Measurements from ENCODE around the gene BABAM2.
A peak's percentile ranks its signal among the peaks of the same experiment; 100 is the strongest.
"Not testable (repeated sequence)": the region's sequence is repeated elsewhere in the genome, so short reads cannot be mapped to it uniquely, and the experiment has no call there.

Gene BABAM2

DNA sequence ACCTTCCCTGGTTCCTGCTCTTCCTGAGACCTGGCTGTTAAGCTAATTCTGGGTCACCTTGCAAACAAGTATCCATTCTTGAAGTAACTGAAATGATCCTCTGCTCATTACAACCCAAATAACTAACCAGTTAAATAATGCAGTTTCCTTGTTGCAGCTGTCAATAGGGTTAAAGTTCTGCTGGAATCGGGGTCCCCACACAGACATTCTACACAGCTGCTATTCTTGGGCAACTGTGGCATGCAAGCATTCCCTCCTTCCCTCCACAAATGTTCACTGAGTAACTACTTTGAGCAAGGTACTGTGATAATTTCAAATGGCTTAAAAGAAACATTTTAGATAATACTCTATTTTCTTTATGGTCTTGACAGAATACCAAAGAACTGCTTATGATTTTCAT, 17.4 kb upstream of the BABAM2 start:
- DNase-seq (ENCODE audit: low read depth, low spot score): no peak
- H3K4me3 ChIP-seq (ENCODE audit: low read length): no peak overlapping the region

DNA sequence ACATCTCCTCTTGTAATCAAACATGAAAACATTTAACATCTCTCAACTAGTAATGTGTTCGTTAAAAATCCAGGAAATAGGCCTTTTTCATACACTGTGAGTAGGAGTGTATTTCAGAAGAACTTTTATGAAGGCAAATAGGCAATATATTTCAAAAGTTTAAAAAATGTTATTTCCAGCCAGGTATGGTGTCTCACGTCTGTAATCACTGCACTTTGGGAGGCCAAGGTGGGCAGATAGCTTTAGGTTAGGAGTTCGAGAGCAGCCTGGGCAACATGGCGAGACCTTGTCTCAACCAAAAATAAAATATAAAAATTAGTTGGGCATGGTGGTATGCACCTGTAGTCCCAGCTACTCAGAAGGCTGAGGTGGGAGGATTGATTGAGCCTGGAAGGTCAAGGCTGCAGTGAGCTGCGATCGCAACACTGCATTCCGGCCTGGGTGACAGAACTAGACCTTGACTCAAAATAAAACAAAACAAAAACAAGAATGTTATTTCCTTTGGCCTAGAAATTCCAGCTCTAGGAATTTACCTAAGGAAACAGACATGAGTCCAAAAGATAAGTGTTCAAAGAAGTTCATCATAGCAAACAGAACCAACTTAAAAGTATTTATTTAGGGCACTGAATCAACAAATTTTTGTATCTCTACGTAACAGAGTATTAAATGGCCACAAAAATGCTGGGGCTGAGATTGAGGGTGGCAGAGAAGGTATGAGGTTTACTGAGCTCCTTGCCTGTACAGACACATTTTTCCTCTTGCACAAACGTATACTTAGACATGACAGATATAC, 15.2 kb upstream of the BABAM2 start:
- H3K4me3 ChIP-seq (ENCODE audit: low read length): no peak overlapping the region
- no peak for DNase-seq (ENCODE audit: low read depth, low spot score)

DNA sequence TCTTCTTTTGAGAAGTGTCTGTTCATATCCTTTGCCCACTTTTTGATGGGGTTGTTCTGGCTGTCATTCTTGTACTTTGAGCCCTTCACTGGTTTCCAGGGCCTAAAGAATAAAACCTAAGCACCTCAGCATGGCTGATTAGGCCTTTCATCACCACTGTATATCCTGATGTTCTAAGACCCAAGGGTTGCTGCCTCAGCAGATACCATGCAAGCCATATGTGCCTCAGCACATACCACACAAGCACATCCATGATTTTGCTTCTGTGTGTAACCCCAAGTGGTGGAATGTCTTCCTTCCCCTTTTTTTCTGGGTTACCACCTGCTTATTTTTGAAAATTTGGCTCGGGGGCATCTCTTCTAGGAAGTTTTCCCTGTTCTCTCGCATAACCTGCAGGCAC, 11.7 kb upstream of the BABAM2 start:
- H3K4me3 ChIP-seq (ENCODE audit: low read length): no peak overlapping the region
- no peak for DNase-seq (ENCODE audit: low read depth, low spot score)

DNA sequence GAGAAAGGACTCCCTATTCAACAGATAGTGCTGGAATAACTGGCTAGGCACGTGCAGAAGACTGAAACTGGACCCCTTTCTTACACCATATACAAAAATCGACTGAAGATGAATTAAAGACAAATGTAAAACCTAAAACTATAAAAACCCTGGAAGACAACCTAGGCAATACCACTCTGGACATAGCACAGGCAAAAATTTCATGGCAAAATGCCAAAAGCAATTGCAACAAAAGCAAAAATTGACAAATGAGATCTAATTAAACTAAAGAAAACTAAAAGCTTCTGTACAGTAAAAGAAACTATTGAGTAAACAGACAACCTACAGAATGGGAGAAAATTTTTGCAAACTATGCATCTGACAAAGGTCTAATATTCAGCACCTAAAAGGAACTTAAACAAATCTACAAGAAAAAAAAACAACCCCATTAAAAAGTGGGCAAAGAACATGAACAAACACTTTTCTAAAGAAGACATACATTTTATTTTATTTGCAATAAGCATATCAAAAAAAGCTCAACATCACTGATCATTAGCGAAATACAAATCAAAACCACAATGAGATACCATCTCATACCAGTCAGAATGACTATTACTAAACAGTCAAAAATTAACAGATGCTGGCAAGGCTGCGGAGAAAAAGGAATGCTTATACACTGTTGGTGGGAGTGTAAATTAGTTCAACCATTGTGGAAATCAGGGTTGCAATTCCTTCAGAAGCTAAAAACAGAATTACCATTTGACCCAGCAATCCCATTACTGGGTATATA, 8.5 kb upstream of the BABAM2 start:
- not testable (repeated sequence) for DNase-seq (ENCODE audit: low read depth, low spot score); H3K4me3 ChIP-seq (ENCODE audit: low read length)

DNA sequence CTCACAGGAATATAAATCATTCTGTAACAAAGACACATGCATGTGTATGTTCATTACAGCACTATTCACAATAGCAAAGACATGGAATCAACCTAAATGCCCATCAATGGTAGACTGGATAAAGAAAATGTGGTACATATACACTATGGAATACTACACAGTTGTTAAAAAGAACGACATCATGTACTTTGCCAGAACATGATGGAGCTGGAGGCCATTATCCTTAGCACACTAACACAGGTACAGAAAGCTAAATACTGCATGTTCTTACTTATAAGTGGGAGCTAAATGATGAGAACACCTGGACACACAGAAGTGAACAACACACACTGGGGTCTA, 8.0 kb upstream of the BABAM2 start:
- H3K4me3 ChIP-seq (ENCODE audit: low read length); DNase-seq (ENCODE audit: low read depth, low spot score): not testable (repeated sequence)

DNA sequence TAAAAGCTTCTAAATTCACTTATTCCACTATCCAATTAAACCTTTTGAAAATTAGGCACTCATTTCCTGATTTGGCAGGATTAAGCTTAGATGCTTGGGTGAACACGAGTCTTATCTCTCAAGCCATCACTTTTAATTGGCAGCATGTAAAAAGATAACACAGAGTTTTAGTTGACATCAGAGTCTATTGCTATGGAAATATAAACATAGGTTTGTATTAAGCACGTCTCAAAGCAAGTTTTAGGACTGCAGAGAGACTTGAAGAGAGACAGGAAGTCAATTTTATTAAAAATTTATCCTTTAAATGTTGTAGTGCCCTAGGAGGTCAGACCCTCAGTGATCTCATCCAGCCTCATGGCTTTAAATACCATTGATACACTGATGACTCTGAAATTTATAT, 5.9 kb upstream of the BABAM2 start:
- no peak for DNase-seq (ENCODE audit: low read depth, low spot score)
- H3K4me3 ChIP-seq (ENCODE audit: low read length): no peak overlapping the region

DNA sequence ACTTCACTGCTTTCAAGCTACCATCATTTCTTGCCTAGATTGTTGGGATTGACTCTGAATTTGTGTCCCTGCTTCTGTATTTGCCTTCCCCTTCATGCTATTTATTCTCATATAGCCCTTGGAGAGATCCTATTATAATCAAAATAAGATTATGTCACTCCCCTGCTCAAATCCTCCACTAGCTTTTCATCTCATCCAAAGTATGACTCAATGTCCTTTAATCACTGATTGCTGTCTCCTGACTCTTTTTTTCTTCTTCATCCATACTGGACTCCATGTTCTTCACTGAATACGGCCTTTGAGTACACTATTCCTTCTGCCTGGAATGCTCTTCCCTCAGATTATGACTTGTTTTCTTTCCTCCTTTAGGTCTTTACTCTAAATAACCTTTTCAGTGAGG, 5.3 kb upstream of the BABAM2 start:
- no peak overlapping the region for H3K4me3 ChIP-seq (ENCODE audit: low read length)
- DNase-seq (ENCODE audit: low read depth, low spot score): no peak

DNA sequence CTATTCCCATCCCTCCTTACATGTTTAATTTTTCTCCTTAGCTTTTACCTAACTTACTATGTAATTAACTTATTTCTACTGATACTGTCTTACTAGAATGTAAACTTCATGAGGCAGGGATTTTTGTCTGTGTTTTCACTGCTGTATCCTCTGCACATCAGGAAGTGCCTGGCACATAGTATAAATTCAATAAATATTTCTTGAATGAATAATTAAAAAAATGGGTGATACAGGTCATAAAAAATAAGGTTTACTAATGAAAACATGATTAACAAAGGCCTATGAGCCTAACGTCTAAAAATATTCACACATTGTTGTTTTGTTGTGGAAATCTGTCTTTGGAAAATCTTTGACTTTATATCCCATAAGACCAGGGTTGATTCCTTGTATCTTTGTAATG, 4.9 kb upstream of the BABAM2 start:
- no peak overlapping the region for H3K4me3 ChIP-seq (ENCODE audit: low read length)
- no peak for DNase-seq (ENCODE audit: low read depth, low spot score)

DNA sequence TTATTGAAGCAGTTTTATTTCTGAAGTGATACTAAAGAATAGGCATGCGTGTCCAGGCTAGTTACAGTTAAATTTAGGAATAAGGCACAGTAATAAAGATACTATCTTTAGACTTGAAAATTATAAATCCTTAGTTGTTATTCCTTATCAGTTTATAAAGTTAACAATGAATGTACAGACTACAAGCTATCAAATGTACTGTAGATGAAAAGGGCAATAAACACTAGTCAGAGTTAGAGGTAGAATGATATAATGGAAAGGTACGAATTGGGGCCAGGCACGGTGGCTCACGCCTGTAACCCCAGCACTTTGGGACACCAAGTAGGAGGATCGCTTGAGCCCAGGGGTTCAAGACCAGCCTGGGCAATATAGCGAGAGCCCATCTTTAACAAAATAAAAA, 4.2 kb upstream of the BABAM2 start:
- no peak overlapping the region for H3K4me3 ChIP-seq (ENCODE audit: low read length)
- no peak for DNase-seq (ENCODE audit: low read depth, low spot score)

DNA sequence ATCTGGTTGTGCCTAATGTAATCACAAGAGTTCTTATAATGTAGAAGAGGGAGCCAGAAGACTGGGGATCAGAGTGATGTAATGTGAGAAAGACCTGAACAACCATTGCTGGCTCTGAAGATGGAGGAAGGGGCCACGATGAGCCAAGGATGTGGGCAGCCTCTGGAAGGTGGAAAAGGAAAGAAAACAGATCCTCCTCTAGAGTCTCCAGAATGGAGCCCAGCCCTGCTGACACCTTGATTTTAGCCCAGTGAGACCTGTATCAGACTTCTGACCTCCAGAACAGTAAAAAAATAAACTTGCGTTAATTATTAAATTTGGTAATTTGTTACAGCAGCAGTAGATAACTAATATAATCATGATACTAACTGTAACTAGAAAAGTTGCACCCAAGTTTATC, 3.4 kb upstream of the BABAM2 start:
- no peak overlapping the region for H3K4me3 ChIP-seq (ENCODE audit: low read length)
- no peak for DNase-seq (ENCODE audit: low read depth, low spot score)

DNA sequence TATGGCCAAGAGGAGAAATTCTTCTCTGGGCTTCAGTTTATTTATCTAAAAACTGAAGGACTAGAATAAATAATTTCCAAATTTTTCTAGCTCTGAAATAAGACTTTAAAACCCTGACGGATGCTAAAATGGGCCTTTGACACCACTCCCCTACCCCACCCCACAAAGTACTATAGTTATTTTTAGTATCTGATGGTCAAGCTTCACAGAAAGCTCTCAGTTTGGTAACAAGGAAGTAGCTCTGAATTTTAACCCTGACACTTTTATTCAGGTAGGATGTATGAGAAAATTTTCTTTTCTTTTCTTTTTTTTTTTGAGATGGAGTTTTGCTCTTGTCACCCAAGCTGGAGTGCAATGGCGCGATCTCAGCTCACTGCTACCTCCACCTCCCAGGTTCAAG, 2.7 kb upstream of the BABAM2 start:
- no peak overlapping the region for H3K4me3 ChIP-seq (ENCODE audit: low read length)
- no peak for DNase-seq (ENCODE audit: low read depth, low spot score)

DNA sequence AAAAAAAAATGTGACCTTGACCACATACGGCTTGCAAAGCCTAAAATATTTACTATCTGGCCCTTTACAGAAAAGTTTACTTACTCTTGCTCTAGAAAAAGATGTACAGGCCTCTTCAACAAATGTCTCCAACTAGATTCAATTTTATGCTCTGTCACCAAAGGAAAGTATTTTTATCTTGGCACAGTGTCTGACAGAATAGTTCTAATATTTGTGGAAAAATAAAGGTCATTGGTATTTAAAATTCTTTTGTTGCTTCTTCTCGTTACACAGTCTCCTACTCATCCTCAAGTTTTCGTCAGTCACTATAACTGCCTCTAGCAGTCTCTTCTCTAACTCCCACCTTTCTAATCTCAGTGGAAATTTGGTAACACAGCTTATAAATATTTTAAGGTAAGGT, 1.7 kb upstream of the BABAM2 start:
- DNase-seq (ENCODE audit: low read depth, low spot score): no peak
- no peak overlapping the region for H3K4me3 ChIP-seq (ENCODE audit: low read length)

DNA sequence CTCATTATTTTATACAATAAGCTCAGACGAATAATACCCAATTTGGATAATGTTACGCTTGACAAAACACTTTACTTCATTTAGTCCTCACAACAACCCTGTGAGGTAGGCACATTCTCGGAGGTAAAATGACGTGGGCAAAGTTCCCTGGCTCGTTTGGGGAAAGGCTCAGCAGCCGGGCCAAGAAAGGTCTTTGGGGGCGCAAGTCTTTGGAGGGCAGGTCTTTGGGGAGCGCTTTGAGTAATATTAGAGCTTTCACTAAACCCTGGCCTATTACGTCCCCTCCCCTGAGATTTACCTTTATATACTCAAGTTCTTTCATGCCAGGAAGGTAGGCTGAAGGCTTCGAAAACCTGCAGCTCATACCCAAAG, 769 bp upstream of the BABAM2 start:
- H3K4me3 ChIP-seq (ENCODE audit: low read length): peak overlapping the region; percentile 91
- no peak for DNase-seq (ENCODE audit: low read depth, low spot score)

DNA sequence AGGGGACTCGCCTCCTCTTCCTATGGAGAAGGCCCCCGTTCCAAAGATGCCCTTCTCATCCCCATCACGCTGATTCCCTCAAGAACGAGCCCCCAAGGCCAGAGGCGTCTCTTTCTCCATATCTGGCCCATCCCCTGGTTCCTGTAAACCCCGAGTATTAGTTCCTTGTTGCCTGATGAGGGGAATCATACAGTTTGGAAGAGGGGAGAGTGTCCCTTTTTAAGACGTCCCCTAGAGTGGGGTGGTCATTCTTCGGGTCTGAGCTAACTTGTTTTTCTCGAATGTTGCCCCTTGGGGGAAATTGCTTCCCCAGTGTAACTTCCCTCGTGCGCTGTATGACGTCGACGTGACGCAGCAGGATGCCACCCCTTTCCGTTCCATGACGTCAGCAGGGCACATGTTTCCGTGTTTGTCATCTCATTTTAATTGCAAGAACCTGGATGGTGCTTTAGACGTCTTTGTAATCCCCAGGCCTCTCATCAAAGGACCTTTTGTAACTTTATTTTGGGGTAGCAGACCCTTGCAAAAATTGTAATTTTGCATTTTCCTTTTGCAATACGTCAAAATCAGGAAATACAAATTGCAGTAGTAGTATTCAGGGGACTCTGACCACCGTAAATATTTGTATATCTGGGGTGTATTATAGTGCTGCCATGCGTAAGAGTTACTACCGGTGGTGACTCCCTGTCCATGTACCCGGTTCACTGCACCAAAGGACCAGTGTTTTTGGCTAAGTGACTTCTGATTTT, 569 bp downstream of the BABAM2 start:
- peak; percentile 71 for DNase-seq (ENCODE audit: low read depth, low spot score)

DNA sequence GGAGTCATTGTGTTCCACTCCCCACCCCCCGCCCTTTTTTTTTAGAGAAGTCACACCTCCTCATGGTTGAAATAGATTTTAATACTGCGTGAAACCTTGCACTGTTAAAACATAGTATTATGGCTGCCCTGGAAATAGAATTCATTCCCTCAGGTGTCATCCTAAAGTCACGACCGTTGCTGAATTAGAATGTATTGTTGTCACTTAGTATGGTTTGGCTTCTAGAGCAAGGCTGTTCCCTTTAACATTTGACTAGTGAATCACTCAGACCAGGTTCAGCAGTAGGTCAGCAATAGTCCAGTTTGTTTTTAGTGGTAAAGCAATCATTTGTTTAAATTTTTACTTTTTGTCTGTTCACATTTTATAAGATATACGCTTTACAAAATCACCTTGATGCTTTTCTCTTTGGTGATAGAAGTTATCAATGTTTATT, 1.2 kb downstream of the BABAM2 start:
- DNase-seq (ENCODE audit: low read depth, low spot score): no peak
- H3K4me3 ChIP-seq (ENCODE audit: low read length): no peak overlapping the region

More for the DNA sequence above, 569 bp downstream of the BABAM2 start:
- peak overlapping the region; percentile 91 for H3K4me3 ChIP-seq (ENCODE audit: low read length)

DNA sequence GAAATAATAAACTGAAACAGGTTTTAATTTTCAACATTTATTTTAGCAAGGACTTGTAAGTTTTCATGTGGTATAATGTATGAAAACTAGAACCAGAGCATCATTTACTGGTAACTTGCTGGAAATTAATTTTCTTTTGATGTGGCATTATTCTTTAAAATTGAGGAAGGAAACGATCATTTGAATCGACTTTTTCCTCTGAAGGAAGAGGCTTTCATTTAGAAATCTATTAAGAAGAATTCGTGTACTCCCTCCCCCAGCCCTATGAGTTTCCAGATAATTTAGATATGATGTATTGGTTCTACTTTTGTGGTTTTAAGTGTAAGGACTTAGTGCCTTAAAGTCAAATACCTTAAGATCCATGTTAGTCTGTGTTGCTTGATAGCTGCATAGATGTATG, 2.5 kb downstream of the BABAM2 start:
- DNase-seq (ENCODE audit: low read depth, low spot score): no peak
- H3K4me3 ChIP-seq (ENCODE audit: low read length): no peak overlapping the region

DNA sequence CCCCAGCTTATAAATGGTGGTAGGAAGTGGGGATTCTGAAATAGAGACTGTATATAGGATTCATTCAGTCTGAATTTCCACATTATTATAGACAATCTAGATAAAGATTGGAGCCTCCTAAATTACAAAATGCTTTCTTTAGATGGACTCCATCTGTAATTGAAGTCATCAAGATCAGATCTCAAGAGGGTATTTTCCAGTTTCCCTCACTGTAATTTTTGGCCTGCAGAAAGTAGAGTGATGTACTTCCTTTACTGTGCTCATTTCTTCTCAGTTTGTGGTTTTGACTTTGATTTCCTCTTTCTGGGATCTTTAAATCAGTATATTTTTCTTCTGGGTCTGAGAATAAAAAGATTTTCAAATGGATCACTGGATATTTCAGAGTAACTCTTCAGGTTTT, 7.2 kb downstream of the BABAM2 start:
- no peak for DNase-seq (ENCODE audit: low read depth, low spot score)
- no peak overlapping the region for H3K4me3 ChIP-seq (ENCODE audit: low read length)

DNA sequence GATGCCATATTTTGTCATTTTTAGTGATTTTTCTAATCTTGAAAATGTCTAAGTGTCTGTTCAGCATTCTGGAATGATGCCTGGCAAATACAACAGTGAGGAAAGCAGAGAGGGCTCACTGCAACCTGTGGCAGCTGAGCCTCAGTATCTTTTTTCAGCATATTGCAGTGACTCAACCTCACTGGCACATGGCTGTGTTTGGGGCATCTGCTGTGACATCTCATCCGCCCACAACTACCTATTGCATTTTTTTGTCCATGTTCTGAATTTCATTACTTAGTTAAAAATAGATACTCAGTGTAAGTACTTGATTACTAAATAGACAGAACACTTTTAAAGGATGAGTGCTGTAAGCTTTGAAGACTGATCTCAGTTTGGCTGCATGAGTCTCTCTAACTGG, 10.7 kb downstream of the BABAM2 start:
- no peak overlapping the region for H3K4me3 ChIP-seq (ENCODE audit: low read length)
- DNase-seq (ENCODE audit: low read depth, low spot score): no peak

DNA sequence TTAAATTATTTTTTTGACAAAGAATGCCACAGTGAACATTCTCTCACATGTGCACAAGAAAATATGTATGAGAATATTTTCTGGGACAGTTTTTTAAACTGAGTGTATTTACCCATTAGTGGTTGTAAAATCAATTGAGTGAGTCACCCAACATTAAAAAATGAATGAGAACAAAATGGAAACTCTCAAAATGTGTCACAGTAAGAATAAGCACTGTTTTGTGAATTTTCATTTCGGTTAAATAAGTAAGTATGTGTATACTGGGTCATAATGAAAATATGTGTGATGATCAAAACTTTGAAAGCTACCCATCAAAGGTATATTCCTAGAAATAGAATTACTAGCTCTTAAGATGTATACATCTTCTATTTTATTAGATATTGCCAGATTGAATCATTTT, 11.6 kb downstream of the BABAM2 start:
- no peak for DNase-seq (ENCODE audit: low read depth, low spot score)
- H3K4me3 ChIP-seq (ENCODE audit: low read length): no peak overlapping the region

DNA sequence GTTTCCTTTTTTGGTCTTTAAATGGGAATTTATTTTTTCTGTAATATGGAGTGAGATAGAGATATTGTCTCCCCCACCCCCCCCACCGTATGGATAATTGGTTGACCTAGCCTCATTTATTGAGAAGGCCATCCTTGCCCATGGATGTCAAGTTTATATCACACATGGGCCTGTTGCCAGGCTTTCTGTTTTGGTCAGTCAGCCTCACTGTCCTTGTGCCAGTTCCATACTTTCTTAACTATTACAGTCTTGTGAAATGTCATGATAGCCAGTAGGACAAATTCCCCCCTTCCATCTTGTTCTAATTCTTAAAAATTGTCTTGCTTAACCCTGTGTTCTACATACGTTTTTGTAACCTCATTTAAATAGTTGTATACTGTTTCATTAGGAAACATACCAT, 12.5 kb downstream of the BABAM2 start:
- H3K4me3 ChIP-seq (ENCODE audit: low read length): no peak overlapping the region

More for the DNA sequence above, 12.5 kb downstream of the BABAM2 start:
- no peak for DNase-seq (ENCODE audit: low read depth, low spot score)
